ENCODE measurements around the gene TOMM6.
"Not testable (repeated sequence)": the region's sequence is repeated elsewhere in the genome, so short reads cannot be mapped to it uniquely, and the experiment has no call there.

Gene TOMM6

GRCh38 chr6:41785689-41786450 is 1.6 kb upstream of the TOMM6 start:
- no peak for DNase-seq (ENCODE audit: low read depth)

- DNase-seq (ENCODE audit: low read depth) = peak; percentile 41
These were observed 859 bp upstream of the TOMM6 start for GRCh38 chr6:41786451-41787218.

- DNase-seq (ENCODE audit: low read depth) = no peak
These were observed 1.9 kb downstream of the TOMM6 start for GRCh38 chr6:41789390-41789724.

- DNase-seq (ENCODE audit: low read depth) = no peak
These were observed 2.6 kb downstream of the TOMM6 start for GRCh38 chr6:41790045-41790444.

- DNase-seq (ENCODE audit: low read depth) = no peak
These were observed 3.8 kb downstream of the TOMM6 start for GRCh38 chr6:41791305-41791704.

- DNase-seq (ENCODE audit: low read depth) = no peak
These were observed 4.5 kb downstream of the TOMM6 start for GRCh38 chr6:41791984-41792383.

- DNase-seq (ENCODE audit: low read depth) = no peak
These were observed 9.0 kb downstream of the TOMM6 start for GRCh38 chr6:41796474-41796873.

GRCh38 chr6:41798901-41799558 is 11.5 kb downstream of the TOMM6 start:
- DNase-seq (ENCODE audit: low read depth) = no peak

- DNase-seq (ENCODE audit: low read depth) = no peak
These were observed 12.0 kb downstream of the TOMM6 start for GRCh38 chr6:41799559-41799911.

- DNase-seq (ENCODE audit: low read depth) = no peak
These were observed 13.9 kb downstream of the TOMM6 start for GRCh38 chr6:41801380-41801779.

GRCh38 chr6:41805830-41806774 is 18.6 kb downstream of the TOMM6 start:
- DNase-seq (ENCODE audit: low read depth) = no peak

GRCh38 chr6:41811095-41811494 is 23.6 kb downstream of the TOMM6 start:
- DNase-seq (ENCODE audit: low read depth) = no peak

GRCh38 chr6:41811946-41812345 is 24.5 kb downstream of the TOMM6 start:
- not testable (repeated sequence) for DNase-seq (ENCODE audit: low read depth)

- DNase-seq (ENCODE audit: low read depth) = no peak
These were observed 26.0 kb downstream of the TOMM6 start for GRCh38 chr6:41813469-41813868.

- no peak for DNase-seq (ENCODE audit: low read depth)
These were observed 26.5 kb downstream of the TOMM6 start for GRCh38 chr6:41813956-41814355.

- no peak for DNase-seq (ENCODE audit: low read depth)
These were observed 27.1 kb downstream of the TOMM6 start for GRCh38 chr6:41814629-41815028.

GRCh38 chr6:41815587-41815986 is 28.1 kb downstream of the TOMM6 start:
- no peak for DNase-seq (ENCODE audit: low read depth)

- DNase-seq (ENCODE audit: low read depth) = peak; percentile 24
These were observed 31.0 kb downstream of the TOMM6 start for GRCh38 chr6:41818271-41819054.

- DNase-seq (ENCODE audit: low read depth) = no peak
These were observed 33.8 kb downstream of the TOMM6 start for GRCh38 chr6:41821266-41821665.

- no peak for DNase-seq (ENCODE audit: low read depth)
These were observed 34.5 kb downstream of the TOMM6 start for GRCh38 chr6:41822021-41822420.

- no peak for DNase-seq (ENCODE audit: low read depth)
These were observed 35.7 kb downstream of the TOMM6 start for GRCh38 chr6:41823178-41823577.

Measured in CMK (cell line).